GM12878 (cell line): ENCODE measurements around the gene ZSCAN10. TPM values are rescaled to one million over a fixed set of nuclear protein-coding genes. Genes with fewer than 3 reads are reported as not detected.

ENCODE experiments used
- CBFB ChIP-seq: IDR thresholded peaks from 2 replicates; pipeline ENCODE4 v1.6.1; 2016; ENCODE audit warnings: antibody characterized with exemption, low read depth
- EGR1 ChIP-seq, 2 experiments: IDR thresholded peaks; 1 replicate in 1 of 2; 2 replicates in 1 of 2; pipeline ENCODE4 v1.6.1; 2011 to 2012; ENCODE audit warnings: low read depth in 2 of 2, low read length in 2 of 2, borderline replicate concordance in 1 of 2, mild to moderate bottlenecking in 1 of 2, moderate library complexity in 1 of 2
- FOXK2 ChIP-seq: fragments of 450-650 bp; IDR thresholded peaks from 2 replicates; pipeline ENCODE4 v1.6.1; 2017; ENCODE audit warnings: mild to moderate bottlenecking, moderate library complexity
- GATAD2B ChIP-seq: fragments of 450-650 bp; conservative IDR thresholded peaks from 2 replicates; pipeline ENCODE4 v1.6.1; 2017; ENCODE audit warnings: low read depth, mild to moderate bottlenecking, moderate library complexity
- HDAC6 ChIP-seq: fragments of 200-600 bp; sonication (generic); IDR thresholded peaks from one replicate; pipeline ENCODE4 v1.8.0; 2017; ENCODE audit warnings: antibody characterized with exemption; ENCODE audit not compliant: unreplicated experiment
- KDM1A ChIP-seq: fragments of 200-600 bp; sonication (generic); IDR thresholded peaks from 2 replicates; pipeline ENCODE4 v1.6.1; 2016; ENCODE audit warnings: borderline replicate concordance
- MTA3 ChIP-seq: IDR thresholded peaks from 2 replicates; pipeline ENCODE4 v1.6.1; 2012; ENCODE audit warnings: low read length, inconsistent platforms, borderline replicate concordance
- MYC ChIP-seq: IDR thresholded peaks from 2 replicates; pipeline ENCODE4 v1.6.1; 2011; ENCODE audit warnings: mild to moderate bottlenecking, low read length, moderate library complexity, inconsistent platforms; ENCODE audit not compliant: insufficient read depth, insufficient replicate concordance, insufficient read length, severe bottlenecking
- NFYB ChIP-seq: IDR thresholded peaks from 2 replicates; pipeline ENCODE4 v1.6.1; 2011; ENCODE audit warnings: low read depth, mild to moderate bottlenecking, low read length, improper control_type of control experiment, moderate library complexity; ENCODE audit not compliant: insufficient read depth
- PML ChIP-seq: IDR thresholded peaks from 2 replicates; pipeline ENCODE4 v1.6.1; 2012; ENCODE audit warnings: low read length, inconsistent platforms
- POLR2A ChIP-seq: IDR thresholded peaks from 2 replicates; pipeline ENCODE4 v1.6.1; 2011; ENCODE audit warnings: low read depth, mild to moderate bottlenecking, low read length
- RELA ChIP-seq: fragments of 450-650 bp; IDR thresholded peaks from 2 replicates; pipeline ENCODE4 v1.8.0; 2014; ENCODE audit warnings: borderline replicate concordance; ENCODE audit not compliant: partially characterized antibody
- SIN3A ChIP-seq: IDR thresholded peaks from 2 replicates; pipeline ENCODE4 v1.6.1; 2012; ENCODE audit warnings: low read depth, low read length, improper control_type of control experiment
- polyA plus RNA-seq, 11 experiments: library from polyadenylated mRNA; depleted of rRNA in 4 of 11; unstranded in 6 of 11; stranded (reverse) in 5 of 11; fragments of >200 nt; fragmentation: Nextera tagmentation in 4 of 11; fragmentation: Illumina TruSeq in 1 of 11; extraction: Ambion mirVana in 4 of 11; extraction: Trizol in 1 of 11; gene quantifications; 1 replicate in 1 of 11; 2 replicates in 10 of 11; pipeline versions ENCODE4 v1.2.1 to v1.2.3, GENCODE V29; 2011 to 2016; ENCODE audit warnings: inconsistent platforms in 2 of 11, missing spikeins in 2 of 11, low read depth in 1 of 11
- total RNA-seq, 4 experiments: library from RNA; depleted of rRNA in 3 of 4; stranded (reverse); fragments of >200 nt in 3 of 4; fragmentation: Illumina TruSeq in 1 of 4; extraction: Trizol in 1 of 4; gene quantifications; 2 replicates each; pipeline versions ENCODE4 v1.2.1 to v1.2.3, GENCODE V29; 2013 to 2021
- TF ChIP-seq, protein P1 (sequence below): IDR thresholded peaks from 2 replicates; pipeline ENCODE4 v1.6.1; 2012; ENCODE audit warnings: low read depth, low read length, improper control_type of control experiment
- TF ChIP-seq, protein P2 (sequence below): IDR thresholded peaks from 2 replicates; pipeline ENCODE4 v1.6.1; 2011; ENCODE audit warnings: borderline replicate concordance, low read depth, mild to moderate bottlenecking, moderate library complexity, low read length; ENCODE audit not compliant: insufficient read depth, poor library complexity, severe bottlenecking
- TF ChIP-seq, protein P3 (sequence below): fragments of 450-650 bp; formaldehyde crosslinking; IDR thresholded peaks from 2 replicates; pipeline ENCODE4 v1.4.0; 2022; ENCODE audit warnings: mild to moderate bottlenecking, moderate library complexity
- TF ChIP-seq, protein P4 (sequence below): fragments of 450-650 bp; IDR thresholded peaks from 2 replicates; pipeline ENCODE4 v1.6.1; 2017; ENCODE audit warnings: mild to moderate bottlenecking
- TF ChIP-seq, protein P5 (sequence below): fragments of 450-650 bp; IDR thresholded peaks from 2 replicates; pipeline ENCODE4 v1.6.1; 2017; ENCODE audit warnings: antibody characterized with exemption, mild to moderate bottlenecking, moderate library complexity

The ZSCAN10 gene
- total and polyA plus RNA-seq, 10 of the 15 experiments (the other 5 are each of a cell fraction or from before 2014, with no cell fraction given): 0.06 to 0.33 TPM; not detected in 8

DNA sequence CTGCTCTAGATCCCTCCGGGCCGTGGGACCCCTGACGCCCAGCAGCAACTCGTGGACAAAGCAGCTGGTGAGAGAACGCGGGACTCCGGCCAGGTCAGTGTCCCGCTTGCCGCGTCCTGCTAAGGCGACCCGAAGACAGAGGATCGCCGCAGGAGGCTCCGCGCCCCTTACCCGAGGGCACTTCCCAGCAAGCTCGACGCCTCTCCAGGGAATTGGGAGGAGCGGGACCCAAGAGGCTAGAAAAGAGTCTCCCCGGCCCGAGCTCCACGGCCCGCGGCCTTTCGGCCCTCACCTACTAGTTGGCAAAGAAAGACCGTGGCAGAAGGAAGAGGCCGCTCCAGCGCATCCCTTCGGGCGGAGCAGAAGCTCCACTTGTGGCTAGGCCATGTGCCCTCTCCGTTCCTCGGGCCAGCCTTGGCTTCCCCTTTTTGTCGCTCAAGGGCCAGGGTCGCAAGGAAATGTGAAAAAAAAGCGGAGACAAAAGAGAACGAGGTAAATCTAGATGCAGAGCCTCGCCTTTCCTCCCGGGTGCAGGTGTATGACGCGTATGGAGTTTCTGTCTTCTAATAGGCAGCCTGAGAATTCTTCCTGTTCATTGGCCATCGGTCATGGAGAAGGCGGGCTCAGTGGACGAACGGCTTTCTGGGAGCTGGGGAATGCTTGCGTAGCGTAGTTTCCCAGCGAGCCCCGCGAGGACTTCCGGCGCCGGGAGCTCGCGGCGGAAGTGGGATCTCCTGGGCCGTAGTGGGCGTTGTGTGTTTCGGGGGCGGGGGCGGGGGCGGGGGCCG is 35.4 kb upstream of the ZSCAN10 start, which contains the start of gene ZNF213 (continued):
- TF ChIP-seq CBFB (no peak), RELA (peak; percentile 18), MYC (no peak), GATAD2B (no peak), PML (peak; percentile 65; the same call in 1 of the 2 replicates), EGR1 (IDR thresholded peaks at IDR 0.05; ENCODE audit: borderline replicate concordance in 1 of 2, low read depth in 2 of 2, low read length in 2 of 2) (peak; percentile 30 to 90), NFYB (peak; percentile 88; the same call in 1 of the 2 replicates), KDM1A (no peak), SIN3A (0 out of 2 replicates have a peak, but pooled peaks have one; percentile 70), FOXK2 (no peak), POLR2A (peak; percentile 72), HDAC6 (no peak), MTA3 (no peak)
- TF ChIP-seq, protein P1, sequence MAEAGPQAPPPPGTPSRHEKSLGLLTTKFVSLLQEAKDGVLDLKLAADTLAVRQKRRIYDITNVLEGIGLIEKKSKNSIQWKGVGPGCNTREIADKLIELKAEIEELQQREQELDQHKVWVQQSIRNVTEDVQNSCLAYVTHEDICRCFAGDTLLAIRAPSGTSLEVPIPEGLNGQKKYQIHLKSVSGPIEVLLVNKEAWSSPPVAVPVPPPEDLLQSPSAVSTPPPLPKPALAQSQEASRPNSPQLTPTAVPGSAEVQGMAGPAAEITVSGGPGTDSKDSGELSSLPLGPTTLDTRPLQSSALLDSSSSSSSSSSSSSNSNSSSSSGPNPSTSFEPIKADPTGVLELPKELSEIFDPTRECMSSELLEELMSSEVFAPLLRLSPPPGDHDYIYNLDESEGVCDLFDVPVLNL: no peak
- TF ChIP-seq, protein P2, sequence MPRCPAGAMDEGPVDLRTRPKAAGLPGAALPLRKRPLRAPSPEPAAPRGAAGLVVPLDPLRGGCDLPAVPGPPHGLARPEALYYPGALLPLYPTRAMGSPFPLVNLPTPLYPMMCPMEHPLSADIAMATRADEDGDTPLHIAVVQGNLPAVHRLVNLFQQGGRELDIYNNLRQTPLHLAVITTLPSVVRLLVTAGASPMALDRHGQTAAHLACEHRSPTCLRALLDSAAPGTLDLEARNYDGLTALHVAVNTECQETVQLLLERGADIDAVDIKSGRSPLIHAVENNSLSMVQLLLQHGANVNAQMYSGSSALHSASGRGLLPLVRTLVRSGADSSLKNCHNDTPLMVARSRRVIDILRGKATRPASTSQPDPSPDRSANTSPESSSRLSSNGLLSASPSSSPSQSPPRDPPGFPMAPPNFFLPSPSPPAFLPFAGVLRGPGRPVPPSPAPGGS: no peak
- TF ChIP-seq, protein P3, sequence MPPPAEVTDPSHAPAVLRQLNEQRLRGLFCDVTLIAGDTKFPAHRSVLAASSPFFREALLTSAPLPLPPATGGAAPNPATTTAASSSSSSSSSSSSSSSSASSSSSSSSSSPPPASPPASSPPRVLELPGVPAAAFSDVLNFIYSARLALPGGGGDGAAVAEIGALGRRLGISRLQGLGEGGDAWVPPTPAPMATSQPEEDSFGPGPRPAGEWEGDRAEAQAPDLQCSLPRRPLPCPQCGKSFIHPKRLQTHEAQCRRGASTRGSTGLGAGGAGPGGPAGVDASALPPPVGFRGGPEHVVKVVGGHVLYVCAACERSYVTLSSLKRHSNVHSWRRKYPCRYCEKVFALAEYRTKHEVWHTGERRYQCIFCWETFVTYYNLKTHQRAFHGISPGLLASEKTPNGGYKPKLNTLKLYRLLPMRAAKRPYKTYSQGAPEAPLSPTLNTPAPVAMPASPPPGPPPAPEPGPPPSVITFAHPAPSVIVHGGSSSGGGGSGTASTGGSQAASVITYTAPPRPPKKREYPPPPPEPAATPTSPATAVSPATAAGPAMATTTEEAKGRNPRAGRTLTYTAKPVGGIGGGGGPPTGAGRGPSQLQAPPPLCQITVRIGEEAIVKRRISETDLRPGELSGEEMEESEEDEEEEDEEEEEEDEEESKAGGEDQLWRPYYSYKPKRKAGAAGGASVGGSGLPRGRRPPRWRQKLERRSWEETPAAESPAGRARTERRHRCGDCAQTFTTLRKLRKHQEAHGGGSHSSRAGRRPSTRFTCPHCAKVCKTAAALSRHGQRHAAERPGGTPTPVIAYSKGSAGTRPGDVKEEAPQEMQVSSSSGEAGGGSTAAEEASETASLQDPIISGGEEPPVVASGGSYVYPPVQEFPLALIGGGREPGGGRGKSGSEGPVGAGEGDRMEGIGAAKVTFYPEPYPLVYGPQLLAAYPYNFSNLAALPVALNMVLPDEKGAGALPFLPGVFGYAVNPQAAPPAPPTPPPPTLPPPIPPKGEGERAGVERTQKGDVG (CRISPR knock-in tag): no peak
- TF ChIP-seq, protein P4, sequence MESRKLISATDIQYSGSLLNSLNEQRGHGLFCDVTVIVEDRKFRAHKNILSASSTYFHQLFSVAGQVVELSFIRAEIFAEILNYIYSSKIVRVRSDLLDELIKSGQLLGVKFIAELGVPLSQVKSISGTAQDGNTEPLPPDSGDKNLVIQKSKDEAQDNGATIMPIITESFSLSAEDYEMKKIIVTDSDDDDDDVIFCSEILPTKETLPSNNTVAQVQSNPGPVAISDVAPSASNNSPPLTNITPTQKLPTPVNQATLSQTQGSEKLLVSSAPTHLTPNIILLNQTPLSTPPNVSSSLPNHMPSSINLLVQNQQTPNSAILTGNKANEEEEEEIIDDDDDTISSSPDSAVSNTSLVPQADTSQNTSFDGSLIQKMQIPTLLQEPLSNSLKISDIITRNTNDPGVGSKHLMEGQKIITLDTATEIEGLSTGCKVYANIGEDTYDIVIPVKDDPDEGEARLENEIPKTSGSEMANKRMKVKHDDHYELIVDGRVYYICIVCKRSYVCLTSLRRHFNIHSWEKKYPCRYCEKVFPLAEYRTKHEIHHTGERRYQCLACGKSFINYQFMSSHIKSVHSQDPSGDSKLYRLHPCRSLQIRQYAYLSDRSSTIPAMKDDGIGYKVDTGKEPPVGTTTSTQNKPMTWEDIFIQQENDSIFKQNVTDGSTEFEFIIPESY: no peak
- TF ChIP-seq, protein P5, sequence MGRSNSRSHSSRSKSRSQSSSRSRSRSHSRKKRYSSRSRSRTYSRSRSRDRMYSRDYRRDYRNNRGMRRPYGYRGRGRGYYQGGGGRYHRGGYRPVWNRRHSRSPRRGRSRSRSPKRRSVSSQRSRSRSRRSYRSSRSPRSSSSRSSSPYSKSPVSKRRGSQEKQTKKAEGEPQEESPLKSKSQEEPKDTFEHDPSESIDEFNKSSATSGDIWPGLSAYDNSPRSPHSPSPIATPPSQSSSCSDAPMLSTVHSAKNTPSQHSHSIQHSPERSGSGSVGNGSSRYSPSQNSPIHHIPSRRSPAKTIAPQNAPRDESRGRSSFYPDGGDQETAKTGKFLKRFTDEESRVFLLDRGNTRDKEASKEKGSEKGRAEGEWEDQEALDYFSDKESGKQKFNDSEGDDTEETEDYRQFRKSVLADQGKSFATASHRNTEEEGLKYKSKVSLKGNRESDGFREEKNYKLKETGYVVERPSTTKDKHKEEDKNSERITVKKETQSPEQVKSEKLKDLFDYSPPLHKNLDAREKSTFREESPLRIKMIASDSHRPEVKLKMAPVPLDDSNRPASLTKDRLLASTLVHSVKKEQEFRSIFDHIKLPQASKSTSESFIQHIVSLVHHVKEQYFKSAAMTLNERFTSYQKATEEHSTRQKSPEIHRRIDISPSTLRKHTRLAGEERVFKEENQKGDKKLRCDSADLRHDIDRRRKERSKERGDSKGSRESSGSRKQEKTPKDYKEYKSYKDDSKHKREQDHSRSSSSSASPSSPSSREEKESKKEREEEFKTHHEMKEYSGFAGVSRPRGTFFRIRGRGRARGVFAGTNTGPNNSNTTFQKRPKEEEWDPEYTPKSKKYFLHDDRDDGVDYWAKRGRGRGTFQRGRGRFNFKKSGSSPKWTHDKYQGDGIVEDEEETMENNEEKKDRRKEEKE: no peak
